ENCODE results near the gene MFN1. TPM values are rescaled to one million over a fixed set of nuclear protein-coding genes. Genes with fewer than 3 reads are reported as not detected.

The MFN1 gene
- total and polyA plus RNA-seq, 2 of the 13 experiments (the other 11 are each of a cell fraction or from before 2014, with no cell fraction given), result 25.2 to 37.5 TPM

DNA sequence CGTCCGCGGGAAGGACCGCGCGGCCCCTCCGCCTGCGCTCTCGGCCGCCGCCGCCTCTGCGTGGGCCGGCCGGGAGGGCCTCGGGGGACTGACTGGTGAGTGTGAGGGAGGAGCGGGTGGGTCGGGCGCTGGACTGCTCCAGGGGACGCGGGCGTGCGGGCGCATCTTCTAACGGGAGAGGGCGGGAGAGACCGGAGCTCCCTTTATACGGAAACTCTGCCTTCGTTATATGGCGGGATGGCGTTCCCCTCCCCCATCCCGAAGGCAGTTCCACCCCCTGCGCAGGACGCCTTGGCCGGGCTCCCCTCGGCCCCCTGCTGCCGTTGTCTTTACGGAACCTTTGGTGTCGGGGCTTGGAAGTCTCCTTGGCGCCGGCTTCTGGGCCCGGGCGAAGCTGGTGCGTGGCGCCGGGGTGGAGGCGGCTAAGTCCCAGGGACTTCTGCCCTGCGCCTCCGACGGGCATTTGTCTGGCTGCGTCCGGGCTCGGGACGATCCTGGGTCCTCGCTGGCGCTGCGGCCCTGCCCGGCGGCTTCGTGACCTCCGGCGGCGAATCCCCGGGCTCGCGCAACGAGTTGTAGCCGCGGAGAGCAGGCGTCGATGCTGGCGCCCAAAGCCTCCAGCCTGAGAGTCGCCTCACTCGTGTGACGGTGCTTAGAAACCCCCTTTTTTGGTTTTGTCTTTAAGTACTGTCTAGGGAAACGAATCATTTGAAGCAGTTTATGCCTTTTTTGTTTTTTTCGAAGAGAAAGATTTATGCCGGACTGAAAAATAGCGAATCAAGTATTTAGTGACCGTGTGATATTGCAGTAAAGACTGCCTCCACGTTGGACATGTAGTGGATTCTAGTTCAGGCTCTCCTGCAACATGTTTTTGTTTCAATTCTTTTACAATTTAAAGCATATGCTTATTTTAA, 24.1 kb upstream of the MFN1 start (continued):
- TF ChIP-seq SP1 (IDR thresholded peaks at IDR 0.05) (no peak), SP1 (CRISPR knock-in tag; IDR thresholded peaks at IDR 0.05) (no peak), SNAPC2 (CRISPR knock-in tag; IDR thresholded peaks at IDR 0.05) (no peak), HES4 (CRISPR knock-in tag; IDR thresholded peaks at IDR 0.05; ENCODE audit: borderline replicate concordance) (no peak), NFIC (IDR thresholded peaks at IDR 0.05; ENCODE audit: low read length) (no peak), KDM6A (CRISPR knock-in tag; IDR thresholded peaks at IDR 0.05; ENCODE audit: low read depth) (no peak), GATAD2A (CRISPR knock-in tag; IDR thresholded peaks at IDR 0.05) (no peak), CC2D1A (CRISPR knock-in tag; IDR thresholded peaks at IDR 0.05) (no peak), FOXK1 (CRISPR knock-in tag; IDR thresholded peaks at IDR 0.05; ENCODE audit: borderline replicate concordance, low read depth) (peak; percentile 16; the same call in 1 of the 2 replicates), FOXC1 (CRISPR knock-in tag; IDR thresholded peaks at IDR 0.05; ENCODE audit: borderline replicate concordance) (peak; percentile 51; the same call in 1 of the 2 replicates), IKZF4 (CRISPR knock-in tag; IDR thresholded peaks at IDR 0.05; ENCODE audit: borderline replicate concordance, low read depth, not compliant biosample characterization) (peak; percentile 3), FOSL1 (CRISPR knock-in tag; IDR thresholded peaks at IDR 0.05; ENCODE audit: borderline replicate concordance) (0 out of 2 replicates have a peak, but pooled peaks have one; percentile 13), PPARG (CRISPR knock-in tag; conservative IDR thresholded peaks at IDR 0.05) (no peak), ZNF792 (CRISPR knock-in tag; IDR thresholded peaks at IDR 0.05) (no peak)
- TF ChIP-seq, protein P1, sequence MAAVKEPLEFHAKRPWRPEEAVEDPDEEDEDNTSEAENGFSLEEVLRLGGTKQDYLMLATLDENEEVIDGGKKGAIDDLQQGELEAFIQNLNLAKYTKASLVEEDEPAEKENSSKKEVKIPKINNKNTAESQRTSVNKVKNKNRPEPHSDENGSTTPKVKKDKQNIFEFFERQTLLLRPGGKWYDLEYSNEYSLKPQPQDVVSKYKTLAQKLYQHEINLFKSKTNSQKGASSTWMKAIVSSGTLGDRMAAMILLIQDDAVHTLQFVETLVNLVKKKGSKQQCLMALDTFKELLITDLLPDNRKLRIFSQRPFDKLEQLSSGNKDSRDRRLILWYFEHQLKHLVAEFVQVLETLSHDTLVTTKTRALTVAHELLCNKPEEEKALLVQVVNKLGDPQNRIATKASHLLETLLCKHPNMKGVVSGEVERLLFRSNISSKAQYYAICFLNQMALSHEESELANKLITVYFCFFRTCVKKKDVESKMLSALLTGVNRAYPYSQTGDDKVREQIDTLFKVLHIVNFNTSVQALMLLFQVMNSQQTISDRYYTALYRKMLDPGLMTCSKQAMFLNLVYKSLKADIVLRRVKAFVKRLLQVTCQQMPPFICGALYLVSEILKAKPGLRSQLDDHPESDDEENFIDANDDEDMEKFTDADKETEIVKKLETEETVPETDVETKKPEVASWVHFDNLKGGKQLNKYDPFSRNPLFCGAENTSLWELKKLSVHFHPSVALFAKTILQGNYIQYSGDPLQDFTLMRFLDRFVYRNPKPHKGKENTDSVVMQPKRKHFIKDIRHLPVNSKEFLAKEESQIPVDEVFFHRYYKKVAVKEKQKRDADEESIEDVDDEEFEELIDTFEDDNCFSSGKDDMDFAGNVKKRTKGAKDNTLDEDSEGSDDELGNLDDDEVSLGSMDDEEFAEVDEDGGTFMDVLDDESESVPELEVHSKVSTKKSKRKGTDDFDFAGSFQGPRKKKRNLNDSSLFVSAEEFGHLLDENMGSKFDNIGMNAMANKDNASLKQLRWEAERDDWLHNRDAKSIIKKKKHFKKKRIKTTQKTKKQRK (IDR thresholded peaks at IDR 0.05; ENCODE audit: low read length), result no peak
- TF ChIP-seq, protein P2, sequence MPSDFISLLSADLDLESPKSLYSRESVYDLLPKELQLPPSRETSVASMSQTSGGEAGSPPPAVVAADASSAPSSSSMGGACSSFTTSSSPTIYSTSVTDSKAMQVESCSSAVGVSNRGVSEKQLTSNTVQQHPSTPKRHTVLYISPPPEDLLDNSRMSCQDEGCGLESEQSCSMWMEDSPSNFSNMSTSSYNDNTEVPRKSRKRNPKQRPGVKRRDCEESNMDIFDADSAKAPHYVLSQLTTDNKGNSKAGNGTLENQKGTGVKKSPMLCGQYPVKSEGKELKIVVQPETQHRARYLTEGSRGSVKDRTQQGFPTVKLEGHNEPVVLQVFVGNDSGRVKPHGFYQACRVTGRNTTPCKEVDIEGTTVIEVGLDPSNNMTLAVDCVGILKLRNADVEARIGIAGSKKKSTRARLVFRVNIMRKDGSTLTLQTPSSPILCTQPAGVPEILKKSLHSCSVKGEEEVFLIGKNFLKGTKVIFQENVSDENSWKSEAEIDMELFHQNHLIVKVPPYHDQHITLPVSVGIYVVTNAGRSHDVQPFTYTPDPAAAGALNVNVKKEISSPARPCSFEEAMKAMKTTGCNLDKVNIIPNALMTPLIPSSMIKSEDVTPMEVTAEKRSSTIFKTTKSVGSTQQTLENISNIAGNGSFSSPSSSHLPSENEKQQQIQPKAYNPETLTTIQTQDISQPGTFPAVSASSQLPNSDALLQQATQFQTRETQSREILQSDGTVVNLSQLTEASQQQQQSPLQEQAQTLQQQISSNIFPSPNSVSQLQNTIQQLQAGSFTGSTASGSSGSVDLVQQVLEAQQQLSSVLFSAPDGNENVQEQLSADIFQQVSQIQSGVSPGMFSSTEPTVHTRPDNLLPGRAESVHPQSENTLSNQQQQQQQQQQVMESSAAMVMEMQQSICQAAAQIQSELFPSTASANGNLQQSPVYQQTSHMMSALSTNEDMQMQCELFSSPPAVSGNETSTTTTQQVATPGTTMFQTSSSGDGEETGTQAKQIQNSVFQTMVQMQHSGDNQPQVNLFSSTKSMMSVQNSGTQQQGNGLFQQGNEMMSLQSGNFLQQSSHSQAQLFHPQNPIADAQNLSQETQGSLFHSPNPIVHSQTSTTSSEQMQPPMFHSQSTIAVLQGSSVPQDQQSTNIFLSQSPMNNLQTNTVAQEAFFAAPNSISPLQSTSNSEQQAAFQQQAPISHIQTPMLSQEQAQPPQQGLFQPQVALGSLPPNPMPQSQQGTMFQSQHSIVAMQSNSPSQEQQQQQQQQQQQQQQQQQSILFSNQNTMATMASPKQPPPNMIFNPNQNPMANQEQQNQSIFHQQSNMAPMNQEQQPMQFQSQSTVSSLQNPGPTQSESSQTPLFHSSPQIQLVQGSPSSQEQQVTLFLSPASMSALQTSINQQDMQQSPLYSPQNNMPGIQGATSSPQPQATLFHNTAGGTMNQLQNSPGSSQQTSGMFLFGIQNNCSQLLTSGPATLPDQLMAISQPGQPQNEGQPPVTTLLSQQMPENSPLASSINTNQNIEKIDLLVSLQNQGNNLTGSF (CRISPR knock-in tag; IDR thresholded peaks at IDR 0.05), result 0 out of 2 replicates have a peak, but pooled peaks have one; percentile 59
